HG02970 (cell line): ENCODE results near the gene CADM2.
"Not testable (repeated sequence)": the region's sequence is repeated elsewhere in the genome, so short reads cannot be mapped to it uniquely, and the experiment has no call there.

Experiments used
- ATAC-seq: cut with Tn5 transposase; IDR thresholded peaks from one replicate; pipeline ENCODE4 v1.9.1; 2021; ENCODE audit warnings: mild to moderate bottlenecking, moderate library complexity, moderate number of reproducible peaks; ENCODE audit not compliant: unreplicated experiment, low FRiP score

Gene CADM2

GRCh38 chr3:85605066-85605465 lies 646.3 kb downstream of the CADM2 start:
- ATAC-seq = no peak

- ATAC-seq = no peak
These were observed 667.9 kb downstream of the CADM2 start for GRCh38 chr3:85626662-85627061.

- no peak for ATAC-seq
These were observed 669.1 kb downstream of the CADM2 start for GRCh38 chr3:85627932-85628331.

GRCh38 chr3:85631070-85631469 lies 672.3 kb downstream of the CADM2 start:
- no peak for ATAC-seq

GRCh38 chr3:85632921-85633320 lies 674.1 kb downstream of the CADM2 start:
- ATAC-seq = no peak

- no peak for ATAC-seq
These were observed 693.6 kb downstream of the CADM2 start for GRCh38 chr3:85652360-85652759.

GRCh38 chr3:85660451-85660850 lies 701.7 kb downstream of the CADM2 start:
- ATAC-seq = no peak

GRCh38 chr3:85662462-85662861 lies 703.7 kb downstream of the CADM2 start:
- ATAC-seq = no peak

- no peak for ATAC-seq
These were observed 709.0 kb downstream of the CADM2 start for GRCh38 chr3:85667744-85668143.

- ATAC-seq = no peak
These were observed 711.9 kb downstream of the CADM2 start for GRCh38 chr3:85670634-85671205.

GRCh38 chr3:85672761-85673160 lies 714.0 kb downstream of the CADM2 start:
- ATAC-seq = no peak

- no peak for ATAC-seq
These were observed 719.9 kb downstream of the CADM2 start for GRCh38 chr3:85678713-85679112.

- no peak for ATAC-seq
These were observed 723.1 kb downstream of the CADM2 start for GRCh38 chr3:85681906-85682305.

GRCh38 chr3:85691196-85691595 lies 732.4 kb downstream of the CADM2 start:
- ATAC-seq = no peak

- no peak for ATAC-seq
These were observed 738.4 kb downstream of the CADM2 start for GRCh38 chr3:85697156-85697555.

- no peak for ATAC-seq
These were observed 747.3 kb downstream of the CADM2 start for GRCh38 chr3:85706130-85706529.

- not testable (repeated sequence) for ATAC-seq
These were observed 749.5 kb downstream of the CADM2 start for GRCh38 chr3:85708325-85708724.

- ATAC-seq = no peak
These were observed 750.6 kb downstream of the CADM2 start for GRCh38 chr3:85709346-85709892.

GRCh38 chr3:85710490-85710889 lies 751.7 kb downstream of the CADM2 start:
- ATAC-seq = no peak

- ATAC-seq = no peak
These were observed 762.8 kb downstream of the CADM2 start for GRCh38 chr3:85721409-85722145.

GRCh38 chr3:85725809-85726208 lies 767.0 kb downstream of the CADM2 start:
- ATAC-seq = no peak

- ATAC-seq = no peak
These were observed 767.5 kb downstream of the CADM2 start for GRCh38 chr3:85726241-85726640.
